Trophoblast cell (in vitro differentiated cells and primary cell): ENCODE results near the gene ARHGAP8.

Experiments
- DNase-seq, 2 donors: peaks; one replicate each; pipeline ENCODE4 v3.0.0-alpha.2; 2016
- H2AFZ ChIP-seq: 2 replicates; pipeline ENCODE4 v1.6.1; 2013; ENCODE audit warnings: low read length, moderate library complexity, mild to moderate bottlenecking; ENCODE audit not compliant: insufficient read depth, poor library complexity
- H2AK5ac ChIP-seq: 2 replicates; pipeline ENCODE4 v1.6.1; 2013; ENCODE audit warnings: mild to moderate bottlenecking, low read length
- H2BK120ac ChIP-seq: 2 replicates; pipeline ENCODE4 v1.6.1; 2013; ENCODE audit warnings: low read length, mild to moderate bottlenecking, moderate library complexity; ENCODE audit not compliant: insufficient read depth, poor library complexity
- H2BK12ac ChIP-seq: 2 replicates; pipeline ENCODE4 v1.6.1; 2013; ENCODE audit warnings: mild to moderate bottlenecking, low read length, moderate library complexity
- H2BK5ac ChIP-seq: 2 replicates; pipeline ENCODE4 v1.6.1; 2013; ENCODE audit warnings: low read length, low read depth, moderate library complexity, mild to moderate bottlenecking; ENCODE audit not compliant: poor library complexity
- H3K14ac ChIP-seq: 2 replicates; pipeline ENCODE4 v1.6.1; 2013; ENCODE audit warnings: mild to moderate bottlenecking, low read length
- H3K18ac ChIP-seq: 2 replicates; pipeline ENCODE4 v1.6.1; 2013; ENCODE audit warnings: mild to moderate bottlenecking, low read length
- H3K23ac ChIP-seq: 2 replicates; pipeline ENCODE4 v1.6.1; 2013; ENCODE audit warnings: low read length
- H3K27ac ChIP-seq: 2 replicates; pipeline ENCODE4 v1.5.1; 2013; ENCODE audit warnings: low read depth, mild to moderate bottlenecking, inconsistent platforms, low read length, moderate library complexity
- H3K27me3 ChIP-seq: 2 replicates; pipeline ENCODE4 v1.6.1; 2013; ENCODE audit warnings: inconsistent platforms, mild to moderate bottlenecking, low read length, moderate library complexity; ENCODE audit not compliant: insufficient read depth
- H3K36me3 ChIP-seq, 2 experiments: 1 replicate in 1 of 2; 2 replicates in 1 of 2; pipeline ENCODE4 v1.6.1; 2013; ENCODE audit warnings: low read length in 2 of 2, mild to moderate bottlenecking in 2 of 2, moderate library complexity in 1 of 2; ENCODE audit not compliant: insufficient read depth in 2 of 2, control insufficient read depth in 1 of 2
- H3K4ac ChIP-seq: 2 replicates; pipeline ENCODE4 v1.6.1; 2013; ENCODE audit warnings: low read depth, mild to moderate bottlenecking, low read length, moderate library complexity
- H3K4me1 ChIP-seq, 2 experiments: 1 replicate in 1 of 2; 2 replicates in 1 of 2; pipeline ENCODE4 v1.6.1; 2013; ENCODE audit warnings: low read length in 2 of 2, mild to moderate bottlenecking in 2 of 2, moderate library complexity in 1 of 2; ENCODE audit not compliant: insufficient read depth in 2 of 2, control insufficient read depth in 1 of 2
- H3K4me2 ChIP-seq: 2 replicates; pipeline ENCODE4 v1.6.1; 2013; ENCODE audit warnings: inconsistent platforms, mild to moderate bottlenecking, low read length, moderate library complexity
- H3K4me3 ChIP-seq: 2 replicates; pipeline ENCODE4 v1.5.1; 2013; ENCODE audit warnings: mild to moderate bottlenecking, low read depth, low read length, inconsistent platforms
- H3K79me1 ChIP-seq: one replicate; pipeline ENCODE4 v1.6.1; 2013; ENCODE audit warnings: low read length
- H3K79me2 ChIP-seq: 2 replicates; pipeline ENCODE4 v1.6.1; 2013; ENCODE audit warnings: low read length, mild to moderate bottlenecking; ENCODE audit not compliant: control insufficient read depth, insufficient read depth, poor library complexity
- H3K9ac ChIP-seq: 2 replicates; pipeline ENCODE4 v1.6.1; 2013; ENCODE audit warnings: mild to moderate bottlenecking, low read length
- H3K9me3 ChIP-seq: 2 replicates; pipeline ENCODE4 v1.6.1; 2013; ENCODE audit warnings: low read depth, mild to moderate bottlenecking, control low read depth, inconsistent platforms, low read length; ENCODE audit not compliant: insufficient read depth
- H4K12ac ChIP-seq: 2 replicates; pipeline ENCODE4 v1.6.1; 2013; ENCODE audit warnings: low read depth, mild to moderate bottlenecking, low read length, moderate library complexity
- H4K8ac ChIP-seq: 2 replicates; pipeline ENCODE4 v1.6.1; 2013; ENCODE audit warnings: low read depth, mild to moderate bottlenecking, low read length, moderate library complexity
- H4K91ac ChIP-seq: one replicate; pipeline ENCODE4 v1.6.1; 2013; ENCODE audit warnings: low read depth, mild to moderate bottlenecking, low read length, moderate library complexity
- WGBS: extraction: QIAGEN DNeasy Blood & Tissue Kit; methylation state at CpG from one replicate; pipeline ENCODE4 v1.1.7; 2013; ENCODE audit warnings: missing lambda C conversion rate; ENCODE audit not compliant: insufficient read length, insufficient coverage; ENCODE audit errors: extremely low coverage; 5-methylcytosine and 5-hydroxymethylcytosine counted together

ARHGAP8 gene

DNA sequence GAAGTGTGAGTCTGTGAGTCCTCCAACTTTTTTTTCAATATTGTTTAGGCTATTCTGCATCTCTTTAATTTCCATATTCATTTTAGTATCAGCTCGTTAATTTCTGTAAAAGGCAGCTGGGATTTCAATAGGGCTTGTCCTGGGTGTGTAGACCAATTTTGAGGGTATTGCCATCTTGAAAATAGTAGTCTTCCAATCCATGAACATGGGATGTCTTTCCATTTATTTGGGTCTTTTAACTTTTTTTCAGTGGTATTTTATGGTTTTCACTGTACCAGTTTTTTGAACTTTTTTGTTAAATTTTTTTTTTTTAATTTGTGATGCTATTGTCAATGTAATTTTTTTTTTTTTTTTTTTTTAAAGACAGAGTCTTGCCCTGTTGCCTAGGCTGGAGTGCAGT, 79.5 kb downstream of the ARHGAP8 start:
- H3K9ac ChIP-seq: no peak overlapping the region
- no peak overlapping the region for H4K12ac ChIP-seq
- no peak overlapping the region for H3K4me3 ChIP-seq
- H3K79me2 ChIP-seq: no peaks in the 10 kb centered on the region
- H3K27ac ChIP-seq: no peak overlapping the region
- peaks cover 3% of the 10 kb centered on the region for H3K9me3 ChIP-seq
- no peak overlapping the region for H2AK5ac ChIP-seq
- no peak overlapping the region for H3K23ac ChIP-seq
- no CpG with 5 or more reads among the region's 1 CpG for WGBS
- no peak overlapping the region for H2AFZ ChIP-seq
- H2BK12ac ChIP-seq: no peak overlapping the region
- no peaks in the 10 kb centered on the region for H3K4me1 ChIP-seq
- peaks cover 7% of the 10 kb centered on the region in 2 experiments for H3K36me3 ChIP-seq
- H3K14ac ChIP-seq: no peak overlapping the region
- DNase-seq: no peak
- H2BK5ac ChIP-seq: no peak overlapping the region
- no peaks in the 10 kb centered on the region for H3K79me1 ChIP-seq
- no peaks in the 10 kb centered on the region for H3K27me3 ChIP-seq
- no peak overlapping the region for H3K18ac ChIP-seq
- no peak overlapping the region for H2BK120ac ChIP-seq
- H4K91ac ChIP-seq: no peak overlapping the region
- H4K8ac ChIP-seq: no peak overlapping the region
- no peak overlapping the region for H3K4me2 ChIP-seq
- H3K4ac ChIP-seq: no peak overlapping the region

- Histone ChIP-seq H3K23ac (no peak overlapping the region), H3K4ac (no peak overlapping the region), H3K9me3 (peaks cover 3% of the 10 kb centered on the region), H2BK12ac (no peak overlapping the region), H2AFZ (no peak overlapping the region), H2BK5ac (no peak overlapping the region), H3K18ac (no peak overlapping the region), H3K4me2 (no peak overlapping the region), H4K12ac (no peak overlapping the region), H4K91ac (no peak overlapping the region), H3K14ac (no peak overlapping the region), H3K9ac (no peak overlapping the region), H3K79me1 (no peaks in the 10 kb centered on the region), H2AK5ac (no peak overlapping the region), H4K8ac (no peak overlapping the region), H3K4me1 (no peaks in the 10 kb centered on the region), H3K27ac (no peak overlapping the region), H3K36me3 (peaks cover 12% of the 10 kb centered on the region in 2 experiments), H3K4me3 (no peak overlapping the region), H2BK120ac (no peak overlapping the region), H3K79me2 (no peaks in the 10 kb centered on the region), H3K27me3 (no peaks in the 10 kb centered on the region)
- no peak for DNase-seq
Observed at GRCh38 chr22:44834065-44834464, 81.7 kb downstream of the ARHGAP8 start.

DNA sequence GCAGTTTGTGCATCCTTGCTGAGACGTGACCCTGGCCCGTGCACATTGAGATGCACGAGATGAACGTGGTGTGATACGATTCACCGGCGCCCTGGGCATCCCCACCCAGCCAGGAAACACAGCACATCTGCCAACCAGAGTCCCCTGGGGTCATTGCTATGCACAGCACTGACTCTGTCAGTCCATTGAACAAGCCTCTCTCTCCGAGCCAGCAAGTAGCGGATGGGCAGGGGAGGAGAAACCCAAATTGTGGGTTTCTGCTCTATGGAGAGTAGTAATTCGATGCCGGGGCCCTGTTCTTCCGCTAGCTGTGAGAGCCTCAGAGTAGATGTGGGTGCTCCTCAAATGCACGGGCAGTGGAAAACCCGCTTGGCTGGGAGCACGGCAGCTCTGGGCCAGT, 85.1 kb downstream of the ARHGAP8 start:
- no peak overlapping the region for H4K8ac ChIP-seq
- H3K9me3 ChIP-seq: peaks cover 3% of the 10 kb centered on the region
- H2BK120ac ChIP-seq: no peak overlapping the region
- H3K4me2 ChIP-seq: no peak overlapping the region
- no peak overlapping the region for H2BK12ac ChIP-seq
- no peak overlapping the region for H2BK5ac ChIP-seq
- H3K4me1 ChIP-seq: peaks cover 0 to 2% of the 10 kb centered on the region in 2 experiments
- H3K14ac ChIP-seq: no peak overlapping the region
- peaks cover 23% of the 10 kb centered on the region in 2 experiments for H3K36me3 ChIP-seq
- H2AK5ac ChIP-seq: no peak overlapping the region
- H3K18ac ChIP-seq: no peak overlapping the region
- H3K23ac ChIP-seq: no peak overlapping the region
- no CpG with 5 or more reads among the region's 15 CpGs for WGBS
- no peak for DNase-seq
- H3K79me2 ChIP-seq: no peaks in the 10 kb centered on the region
- H4K91ac ChIP-seq: no peak overlapping the region
- H3K27me3 ChIP-seq: no peaks in the 10 kb centered on the region
- no peaks in the 10 kb centered on the region for H3K79me1 ChIP-seq
- H3K4ac ChIP-seq: no peak overlapping the region
- H3K4me3 ChIP-seq: no peak overlapping the region
- no peak overlapping the region for H2AFZ ChIP-seq
- H3K9ac ChIP-seq: no peak overlapping the region
- H4K12ac ChIP-seq: no peak overlapping the region
- no peak overlapping the region for H3K27ac ChIP-seq

DNA sequence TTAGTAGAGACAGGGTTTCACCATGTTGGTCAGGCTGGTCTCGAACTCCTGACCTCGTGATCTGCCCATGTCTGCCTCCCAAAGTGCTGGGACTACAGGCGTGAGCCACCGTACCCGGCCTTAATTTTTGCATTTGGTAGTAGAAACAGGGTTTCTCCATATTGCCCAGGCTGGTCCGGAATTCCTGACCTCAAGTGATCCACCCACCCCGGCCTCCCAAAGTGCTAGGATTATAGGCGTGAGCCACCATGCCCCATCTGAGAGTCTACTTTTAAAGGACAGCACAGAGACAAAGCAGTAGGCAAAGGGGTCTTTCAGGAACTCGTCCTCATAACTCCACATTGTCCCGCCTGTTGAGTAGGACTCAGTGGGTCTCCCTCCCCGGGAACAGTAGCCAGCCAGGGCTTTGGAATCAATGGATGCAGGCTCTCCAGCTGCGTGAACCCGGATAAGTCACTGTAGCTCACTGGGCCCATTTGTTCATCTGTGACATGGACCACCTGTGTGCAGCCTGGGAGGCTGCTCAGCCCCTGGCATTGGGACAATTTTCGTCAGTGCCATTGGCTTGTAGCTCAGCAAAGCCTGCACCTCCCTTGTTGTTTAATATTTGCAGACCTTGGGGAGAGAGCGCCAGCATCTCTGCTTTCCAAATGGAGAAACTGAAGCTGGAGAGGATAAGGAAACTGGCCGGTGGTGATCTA, 86.1 kb downstream of the ARHGAP8 start:
- Histone ChIP-seq H4K8ac (no peak overlapping the region), H3K14ac (no peak overlapping the region), H3K27ac (no peak overlapping the region), H3K79me2 (no peaks in the 10 kb centered on the region), H2BK12ac (no peak overlapping the region), H3K4me3 (no peak overlapping the region), H3K4ac (no peak overlapping the region), H3K18ac (no peak overlapping the region), H2BK5ac (no peak overlapping the region), H3K23ac (no peak overlapping the region), H3K9ac (no peak overlapping the region), H3K79me1 (no peaks in the 10 kb centered on the region), H4K12ac (no peak overlapping the region), H3K4me2 (no peak overlapping the region), H2AK5ac (no peak overlapping the region), H4K91ac (no peak overlapping the region), H3K27me3 (no peaks in the 10 kb centered on the region), H3K4me1 (peaks cover 0 to 2% of the 10 kb centered on the region in 2 experiments), H3K36me3 (peaks cover 23% of the 10 kb centered on the region in 2 experiments), H2BK120ac (no peak overlapping the region), H3K9me3 (peaks cover 3% of the 10 kb centered on the region), H2AFZ (no peak overlapping the region)
- DNase-seq: no peak
- WGBS: no CpG with 5 or more reads among the region's 16 CpGs
